ENCODE measurements around the gene GYPC.

GRCh38 chr2:126674075-126674744 is 18.3 kb downstream of the GYPC start:
- TF ChIP-seq, protein P1, sequence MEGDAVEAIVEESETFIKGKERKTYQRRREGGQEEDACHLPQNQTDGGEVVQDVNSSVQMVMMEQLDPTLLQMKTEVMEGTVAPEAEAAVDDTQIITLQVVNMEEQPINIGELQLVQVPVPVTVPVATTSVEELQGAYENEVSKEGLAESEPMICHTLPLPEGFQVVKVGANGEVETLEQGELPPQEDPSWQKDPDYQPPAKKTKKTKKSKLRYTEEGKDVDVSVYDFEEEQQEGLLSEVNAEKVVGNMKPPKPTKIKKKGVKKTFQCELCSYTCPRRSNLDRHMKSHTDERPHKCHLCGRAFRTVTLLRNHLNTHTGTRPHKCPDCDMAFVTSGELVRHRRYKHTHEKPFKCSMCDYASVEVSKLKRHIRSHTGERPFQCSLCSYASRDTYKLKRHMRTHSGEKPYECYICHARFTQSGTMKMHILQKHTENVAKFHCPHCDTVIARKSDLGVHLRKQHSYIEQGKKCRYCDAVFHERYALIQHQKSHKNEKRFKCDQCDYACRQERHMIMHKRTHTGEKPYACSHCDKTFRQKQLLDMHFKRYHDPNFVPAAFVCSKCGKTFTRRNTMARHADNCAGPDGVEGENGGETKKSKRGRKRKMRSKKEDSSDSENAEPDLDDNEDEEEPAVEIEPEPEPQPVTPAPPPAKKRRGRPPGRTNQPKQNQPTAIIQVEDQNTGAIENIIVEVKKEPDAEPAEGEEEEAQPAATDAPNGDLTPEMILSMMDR (IDR thresholded peaks at IDR 0.05; ENCODE audit: low read length) = no peak
- no peak for TF ChIP-seq EZH2 (IDR thresholded peaks at IDR 0.05; ENCODE audit: borderline replicate concordance, low read length)
